OCI-LY7 (cell line): ENCODE measurements around the gene IL18R1.

Source experiments
- CTCF ChIP-seq: fragments of 200-600 bp; sonication (generic); conservative IDR thresholded peaks from 2 replicates; pipeline ENCODE4 v1.5.1; 2014; ENCODE audit warnings: mild to moderate bottlenecking, antibody characterized with exemption, low read length, moderate library complexity, mixed read lengths
- EZH2phosphoT487 ChIP-seq: fragments of 200-600 bp; sonication (generic); IDR thresholded peaks from 2 replicates; pipeline ENCODE4 v1.6.1; 2018; ENCODE audit warnings: low read depth, borderline replicate concordance, mild to moderate bottlenecking, mixed run types, antibody characterized with exemption, low read length, moderate library complexity, mixed read lengths

- TF ChIP-seq CTCF (no peak), EZH2phosphoT487 (no peak)
These were observed 11.9 kb downstream of the IL18R1 start for GRCh38 chr2:102367331-102367971.
